Dendritic cell treated with granulocyte-macrophage colony-stimulating factor and Interleukin-4, amounts not matched to agents 40 ng/mL and 50 ng/mL, for 4 days (primary cell): ENCODE measurements around the gene PTX3.

ENCODE experiments used
- H3K27ac Mint-ChIP-seq: one replicate; pipeline ENCODE4 v1.8.0; 2022; ENCODE audit warnings: mild to moderate bottlenecking, mixed read lengths
- H3K27me3 Mint-ChIP-seq: one replicate; pipeline ENCODE4 v1.8.0; 2022; ENCODE audit warnings: mild to moderate bottlenecking, mixed read lengths
- H3K36me3 Mint-ChIP-seq: one replicate; pipeline ENCODE4 v1.8.0; 2022; ENCODE audit warnings: low read depth, mixed read lengths
- H3K4me1 Mint-ChIP-seq: one replicate; pipeline ENCODE4 v1.8.0; 2022; ENCODE audit warnings: low read depth, mixed read lengths
- H3K4me3 Mint-ChIP-seq: one replicate; pipeline ENCODE4 v1.8.0; 2022; ENCODE audit warnings: mild to moderate bottlenecking, moderate library complexity, mixed read lengths
- H3K9me3 Mint-ChIP-seq: one replicate; pipeline ENCODE4 v1.8.0; 2022; ENCODE audit warnings: mixed read lengths
- intact Hi-C: fragments of 100-400 bp; cut with micrococcal nuclease; formaldehyde crosslinking; loops from one replicate; pipeline ENCODE4 v1.15.0; 2022

The PTX3 gene

DNA sequence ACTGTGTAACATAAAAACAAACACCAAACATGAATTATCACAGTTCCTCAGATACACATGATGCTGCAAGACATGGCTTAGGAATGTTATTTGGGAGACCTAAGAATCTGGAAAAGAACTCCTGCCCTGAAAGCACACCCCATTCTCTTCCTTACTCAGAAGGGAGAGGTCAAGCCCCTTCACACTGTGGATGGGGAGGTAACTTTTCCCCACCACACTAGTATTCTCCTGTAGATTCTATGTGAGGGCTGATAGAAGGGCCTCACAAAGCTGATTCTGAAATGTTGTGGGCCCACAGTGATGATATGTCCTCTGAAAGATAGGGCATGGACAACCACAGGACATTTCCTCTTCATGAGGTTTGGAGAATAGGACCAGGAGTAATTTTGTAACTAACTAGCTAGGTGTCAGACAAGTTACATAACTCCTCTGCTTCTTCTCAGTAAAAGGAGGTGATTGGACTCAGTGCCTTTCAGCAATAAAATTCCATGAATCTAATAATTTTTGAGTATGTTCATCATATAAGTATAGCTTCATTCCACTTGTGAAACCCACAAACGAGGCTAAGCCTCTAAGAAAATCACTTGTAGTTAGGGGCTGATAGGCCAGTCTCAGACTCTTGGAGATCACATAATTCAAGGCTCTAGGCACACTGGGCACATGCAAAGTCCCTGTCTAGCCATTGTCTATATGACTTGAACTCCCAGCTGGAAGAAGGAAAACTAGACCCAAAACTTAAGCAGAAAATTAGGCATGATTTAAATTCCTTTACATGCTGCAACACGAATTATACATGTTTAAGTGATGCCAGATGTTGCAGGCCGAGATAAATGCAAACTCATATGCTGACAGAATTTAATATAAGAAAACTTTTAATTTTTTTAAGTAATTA lies 7.5 kb downstream of the PTX3 start:
- no peaks in the 10 kb centered on the region for H3K36me3 Mint-ChIP-seq
- H3K27ac Mint-ChIP-seq = no peak overlapping the region
- no peaks in the 10 kb centered on the region for H3K27me3 Mint-ChIP-seq
- H3K4me1 Mint-ChIP-seq = peaks cover 16% of the 10 kb centered on the region
- intact Hi-C loops = no loop called here
- no peaks in the 10 kb centered on the region for H3K9me3 Mint-ChIP-seq
- H3K4me3 Mint-ChIP-seq = no peak overlapping the region

- H3K4me3 Mint-ChIP-seq = no peak overlapping the region
- no peaks in the 10 kb centered on the region for H3K27me3 Mint-ChIP-seq
- intact Hi-C loops = no loop called here
- H3K36me3 Mint-ChIP-seq = no peaks in the 10 kb centered on the region
- peaks cover 16% of the 10 kb centered on the region for H3K4me1 Mint-ChIP-seq
- no peaks in the 10 kb centered on the region for H3K9me3 Mint-ChIP-seq
- H3K27ac Mint-ChIP-seq = no peak overlapping the region
Observed at GRCh38 chr3:157444797-157445184, 8.1 kb downstream of the PTX3 start.

- Mint-ChIP-seq H3K4me3 (no peak overlapping the region), H3K36me3 (no peaks in the 10 kb centered on the region), H3K27ac (no peak overlapping the region), H3K9me3 (no peaks in the 10 kb centered on the region), H3K27me3 (no peaks in the 10 kb centered on the region), H3K4me1 (peaks cover 16% of the 10 kb centered on the region)
- intact Hi-C loops = no loop called here
Observed at GRCh38 chr3:157445857-157446256, 9.2 kb downstream of the PTX3 start.

DNA sequence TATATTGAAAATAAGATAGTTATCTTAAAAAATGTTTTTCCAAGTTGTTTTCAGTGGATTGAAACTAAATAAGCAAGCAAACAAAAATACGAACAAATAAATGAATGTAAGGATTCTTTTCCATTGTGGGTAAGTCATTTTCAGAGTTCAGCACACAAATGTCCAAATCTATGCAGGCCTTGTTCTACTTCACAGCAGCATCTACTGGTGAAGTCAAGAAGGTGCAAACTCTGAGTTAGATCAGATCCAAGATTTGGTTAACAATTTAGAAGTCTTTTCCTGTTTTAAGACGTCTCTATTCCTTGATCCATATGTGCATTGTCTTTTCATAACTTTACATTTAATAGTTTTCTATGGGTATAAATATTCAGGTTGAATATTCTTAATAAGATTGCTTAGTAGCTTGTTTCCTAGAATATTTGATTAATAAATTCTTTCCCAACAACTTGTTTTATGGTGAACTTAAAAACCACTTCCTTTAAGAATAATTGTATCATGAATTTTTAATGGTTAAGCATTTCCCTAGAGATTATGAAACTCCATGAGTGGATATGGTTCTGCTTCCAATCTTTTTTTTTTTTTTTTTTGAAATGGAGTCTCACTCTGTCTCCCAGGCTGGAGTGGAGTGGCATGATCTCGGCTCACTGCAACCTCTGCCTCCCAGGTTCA lies 10.5 kb downstream of the PTX3 start:
- H3K9me3 Mint-ChIP-seq = no peaks in the 10 kb centered on the region
- H3K4me3 Mint-ChIP-seq = no peak overlapping the region
- no peaks in the 10 kb centered on the region for H3K36me3 Mint-ChIP-seq
- no peaks in the 10 kb centered on the region for H3K27me3 Mint-ChIP-seq
- H3K27ac Mint-ChIP-seq = no peak overlapping the region
- peaks cover 20% of the 10 kb centered on the region for H3K4me1 Mint-ChIP-seq
- intact Hi-C loops = no loop called here

DNA sequence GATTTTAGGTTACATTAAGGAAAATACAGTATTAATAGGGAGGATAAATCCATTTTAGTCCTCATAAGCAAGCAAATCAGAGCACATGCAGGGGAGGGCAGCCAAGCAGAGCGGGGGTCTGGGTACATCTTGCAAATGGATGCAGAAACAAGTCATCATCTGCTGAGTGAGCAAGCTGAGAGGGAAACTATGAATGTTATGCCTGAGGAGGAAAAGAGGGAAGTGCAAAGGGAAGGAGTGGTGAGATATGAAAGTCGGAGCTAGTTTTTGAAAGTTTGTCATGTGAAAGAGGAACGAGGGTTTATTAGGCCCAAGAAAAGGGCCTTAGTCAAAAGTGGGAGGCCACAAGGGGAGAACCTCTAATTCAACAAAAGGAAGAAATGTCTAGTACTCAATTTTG lies 15.4 kb downstream of the PTX3 start:
- intact Hi-C loops = no loop called here
- Mint-ChIP-seq H3K27me3 (no peaks in the 10 kb centered on the region), H3K27ac (peak overlapping the region; percentile 7), H3K9me3 (no peaks in the 10 kb centered on the region), H3K4me3 (no peak overlapping the region), H3K36me3 (no peaks in the 10 kb centered on the region), H3K4me1 (peaks cover 16% of the 10 kb centered on the region)

GRCh38 chr3:157453824-157454223 lies 17.2 kb downstream of the PTX3 start:
- intact Hi-C loops = no loop called here
- H3K4me3 Mint-ChIP-seq = no peak overlapping the region

GRCh38 chr3:157459706-157460105 lies 23.1 kb downstream of the PTX3 start:
- no peaks in the 10 kb centered on the region for H3K36me3 Mint-ChIP-seq
- no peak overlapping the region for H3K27ac Mint-ChIP-seq

More at GRCh38 chr3:157453824-157454223, 17.2 kb downstream of the PTX3 start:
- no peaks in the 10 kb centered on the region for H3K36me3 Mint-ChIP-seq
- H3K27ac Mint-ChIP-seq = no peak overlapping the region
- H3K9me3 Mint-ChIP-seq = no peaks in the 10 kb centered on the region
- peaks cover 16% of the 10 kb centered on the region for H3K4me1 Mint-ChIP-seq
- peaks cover 5% of the 10 kb centered on the region for H3K27me3 Mint-ChIP-seq

DNA sequence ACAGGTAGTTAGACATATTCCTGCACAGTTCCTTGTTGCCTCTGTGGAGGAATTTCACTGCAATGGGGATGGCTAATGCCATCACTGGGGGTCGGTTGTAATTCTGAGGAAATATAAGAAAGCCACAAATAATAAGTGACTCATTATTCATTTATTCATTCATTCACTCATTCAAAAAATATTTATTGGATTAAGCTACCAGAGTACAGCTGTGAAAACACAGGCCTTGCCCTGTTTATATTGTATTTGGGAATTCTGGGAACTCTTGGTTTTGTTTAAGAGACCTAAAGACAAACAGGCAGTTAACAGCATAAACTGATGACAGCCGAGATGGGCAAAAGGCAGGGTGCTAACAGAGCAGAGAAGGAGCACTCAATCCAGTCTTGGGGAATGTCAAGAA lies 23.6 kb downstream of the PTX3 start:
- H3K4me3 Mint-ChIP-seq = no peak overlapping the region
- H3K36me3 Mint-ChIP-seq = no peaks in the 10 kb centered on the region
- no peaks in the 10 kb centered on the region for H3K4me1 Mint-ChIP-seq
- H3K9me3 Mint-ChIP-seq = no peaks in the 10 kb centered on the region
- intact Hi-C loops = no loop called here
- H3K27me3 Mint-ChIP-seq = peaks cover 10% of the 10 kb centered on the region
- H3K27ac Mint-ChIP-seq = no peak overlapping the region

More at GRCh38 chr3:157459706-157460105, 23.1 kb downstream of the PTX3 start:
- intact Hi-C loops = no loop called here
- Mint-ChIP-seq H3K27me3 (peaks cover 10% of the 10 kb centered on the region), H3K4me1 (no peaks in the 10 kb centered on the region), H3K4me3 (no peak overlapping the region), H3K9me3 (no peaks in the 10 kb centered on the region)

DNA sequence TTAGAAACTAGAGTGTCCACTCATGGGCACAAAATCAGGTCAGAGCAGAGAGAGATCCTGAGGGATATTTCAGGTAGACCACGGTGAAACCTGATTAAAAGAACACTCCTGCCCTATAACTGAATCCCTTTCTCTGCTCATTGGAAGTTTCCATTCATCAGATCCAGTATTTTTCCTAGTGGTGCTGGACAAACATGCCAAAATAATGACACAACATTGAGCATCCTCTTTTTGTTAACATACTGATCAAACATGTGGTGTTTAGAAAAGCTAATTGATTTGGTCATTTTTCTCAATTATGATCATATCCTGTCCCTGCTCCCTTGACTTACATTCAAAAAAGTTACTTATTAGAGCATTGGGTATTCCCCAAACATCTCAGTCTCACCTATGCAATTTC lies 27.2 kb downstream of the PTX3 start:
- H3K4me3 Mint-ChIP-seq = no peak overlapping the region
- H3K9me3 Mint-ChIP-seq = no peaks in the 10 kb centered on the region
- no peak overlapping the region for H3K27ac Mint-ChIP-seq
- peaks cover 21% of the 10 kb centered on the region for H3K4me1 Mint-ChIP-seq
- peaks cover 6% of the 10 kb centered on the region for H3K27me3 Mint-ChIP-seq
- H3K36me3 Mint-ChIP-seq = no peaks in the 10 kb centered on the region
- intact Hi-C loops = no loop called here

- Mint-ChIP-seq H3K27ac (no peak overlapping the region), H3K4me3 (no peak overlapping the region), H3K36me3 (no peaks in the 10 kb centered on the region), H3K4me1 (peaks cover 26% of the 10 kb centered on the region), H3K9me3 (no peaks in the 10 kb centered on the region), H3K27me3 (peaks cover 3% of the 10 kb centered on the region)
- intact Hi-C loops = no loop called here
Observed at GRCh38 chr3:157464321-157464720, 27.7 kb downstream of the PTX3 start.

GRCh38 chr3:157465741-157466140 lies 29.1 kb downstream of the PTX3 start:
- no peaks in the 10 kb centered on the region for H3K36me3 Mint-ChIP-seq
- no peaks in the 10 kb centered on the region for H3K9me3 Mint-ChIP-seq
- peaks cover under 1% of the 10 kb centered on the region for H3K27me3 Mint-ChIP-seq
- no peak overlapping the region for H3K4me3 Mint-ChIP-seq
- intact Hi-C loops = no loop called here
- no peak overlapping the region for H3K27ac Mint-ChIP-seq
- peaks cover 37% of the 10 kb centered on the region for H3K4me1 Mint-ChIP-seq

DNA sequence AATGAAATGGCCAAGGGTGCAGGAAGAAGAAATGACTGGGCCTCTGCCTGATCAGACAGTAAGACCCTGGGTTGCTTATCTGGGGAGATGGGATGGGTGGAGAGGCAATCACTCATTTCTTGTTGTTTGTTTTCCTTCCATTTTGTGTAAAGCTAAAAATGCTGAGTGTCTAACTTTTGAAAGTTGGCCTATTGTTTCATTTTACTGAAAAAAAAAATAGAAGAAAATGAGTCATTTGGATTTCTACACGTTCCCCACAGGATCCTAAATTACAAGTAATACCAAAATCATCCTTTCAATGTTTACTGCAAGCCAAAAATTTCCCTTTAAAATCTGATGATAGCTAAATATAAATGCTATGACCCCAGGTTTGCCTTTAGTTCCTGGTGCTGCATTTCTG lies 30.6 kb downstream of the PTX3 start:
- no peaks in the 10 kb centered on the region for H3K9me3 Mint-ChIP-seq
- H3K27ac Mint-ChIP-seq = no peak overlapping the region
- peaks cover 3% of the 10 kb centered on the region for H3K27me3 Mint-ChIP-seq
- H3K4me1 Mint-ChIP-seq = peaks cover 37% of the 10 kb centered on the region
- no peak overlapping the region for H3K4me3 Mint-ChIP-seq
- no peaks in the 10 kb centered on the region for H3K36me3 Mint-ChIP-seq
- intact Hi-C loops = no loop called here

GRCh38 chr3:157469561-157470294 lies 33.1 kb downstream of the PTX3 start:
- Mint-ChIP-seq H3K27me3 (peaks cover 3% of the 10 kb centered on the region), H3K27ac (no peak overlapping the region), H3K4me3 (no peak overlapping the region), H3K4me1 (peaks cover 37% of the 10 kb centered on the region), H3K36me3 (no peaks in the 10 kb centered on the region), H3K9me3 (no peaks in the 10 kb centered on the region)
- intact Hi-C loops = no loop called here

GRCh38 chr3:157471064-157471463 lies 34.4 kb downstream of the PTX3 start:
- H3K4me1 Mint-ChIP-seq = peaks cover 37% of the 10 kb centered on the region

More at GRCh38 chr3:157471064-157471463, 34.4 kb downstream of the PTX3 start:
- H3K36me3 Mint-ChIP-seq = no peaks in the 10 kb centered on the region
- H3K27me3 Mint-ChIP-seq = peaks cover 3% of the 10 kb centered on the region
- no peak overlapping the region for H3K27ac Mint-ChIP-seq
- no peak overlapping the region for H3K4me3 Mint-ChIP-seq
- H3K9me3 Mint-ChIP-seq = no peaks in the 10 kb centered on the region
- intact Hi-C loops = no loop called here
